Activated CD8-positive, alpha-beta memory T cell treated with anti-CD3 and anti-CD28 coated beads for 48 hours (primary cell): ENCODE data around the gene KLK11.

Experiments used
- DNase-seq, 3 experiments: peaks; one replicate each; pipeline ENCODE4 v3.0.0-alpha.2; 2020; ENCODE audit warnings: low read depth in 2 of 3, low spot score in 2 of 3

The KLK11 gene

GRCh38 chr19:51029718-51030117 lies 3.3 kb upstream of the KLK11 start:
- no peak for DNase-seq

- no peak for DNase-seq
Measured at GRCh38 chr19:51027873-51028272, 1.5 kb upstream of the KLK11 start.

- DNase-seq: no peak
Measured at GRCh38 chr19:51027126-51027806, 850 bp upstream of the KLK11 start.

GRCh38 chr19:51025809-51026553 lies 435 bp downstream of the KLK11 start:
- no peak for DNase-seq

- DNase-seq: no peak
Measured at GRCh38 chr19:51025401-51025800, 1.0 kb downstream of the KLK11 start.

- DNase-seq: no peak
Measured at GRCh38 chr19:51024924-51025323, 1.5 kb downstream of the KLK11 start.

- no peak for DNase-seq
Measured at GRCh38 chr19:51023946-51024345, 2.5 kb downstream of the KLK11 start.

GRCh38 chr19:51022526-51022925 lies 3.9 kb downstream of the KLK11 start:
- no peak for DNase-seq

- no peak for DNase-seq
Measured at GRCh38 chr19:51020988-51021651, 5.3 kb downstream of the KLK11 start.

- DNase-seq: no peak
Measured at GRCh38 chr19:51019544-51019925, 6.9 kb downstream of the KLK11 start, which contains the start of gene KLK10. Gene KLK10 (minus strand): TSS chr19:51019709. CDS start chr19:51019130, 579 bp downstream.

GRCh38 chr19:51018745-51019543 lies 7.5 kb downstream of the KLK11 start:
- no peak for DNase-seq

- DNase-seq: peak; percentile 23 to 71 (median 33)
Measured at GRCh38 chr19:51016798-51017683, 9.4 kb downstream of the KLK11 start.

GRCh38 chr19:51015691-51016267 lies 10.6 kb downstream of the KLK11 start:
- no peak for DNase-seq

- no peak for DNase-seq
Measured at GRCh38 chr19:51014242-51014641, 12.2 kb downstream of the KLK11 start.

GRCh38 chr19:51012661-51013190 lies 13.7 kb downstream of the KLK11 start:
- no peak for DNase-seq

GRCh38 chr19:51010066-51010795 lies 16.2 kb downstream of the KLK11 start:
- DNase-seq: no peak

- DNase-seq: no peak
Measured at GRCh38 chr19:51009061-51009891, 17.1 kb downstream of the KLK11 start.

- no peak for DNase-seq
Measured at GRCh38 chr19:51007488-51007887, 18.9 kb downstream of the KLK11 start.
